Endodermal cell (in vitro differentiated cells): Measurements from ENCODE around the gene RSRC1. TPM values are rescaled to one million over a fixed set of nuclear protein-coding genes. Genes with fewer than 3 reads are reported as not detected.

Experiments used
- DNase-seq: peaks from one replicate; pipeline ENCODE4 v3.0.0-alpha.2; 2017
- H3K27ac ChIP-seq: 2 replicates; pipeline ENCODE4 v1.5.1; 2013; ENCODE audit warnings: mild to moderate bottlenecking, low read depth, low read length, moderate library complexity
- H3K27me3 ChIP-seq: 2 replicates; pipeline ENCODE4 v1.6.1; 2013; ENCODE audit warnings: mild to moderate bottlenecking, low read length, moderate library complexity; ENCODE audit not compliant: insufficient read depth, control insufficient read depth, poor library complexity, severe bottlenecking
- H3K36me3 ChIP-seq: 2 replicates; pipeline ENCODE4 v1.7.0; 2013; ENCODE audit warnings: mild to moderate bottlenecking, low read length, moderate library complexity; ENCODE audit not compliant: control insufficient read depth, insufficient read depth
- H3K4me1 ChIP-seq: one replicate; pipeline ENCODE4 v1.7.0; 2013; ENCODE audit warnings: low read length; ENCODE audit not compliant: control insufficient read depth, insufficient read depth
- H3K4me3 ChIP-seq: 2 replicates; pipeline ENCODE4 v1.5.1; 2013; ENCODE audit warnings: mild to moderate bottlenecking, low read length, moderate library complexity
- H3K9ac ChIP-seq: 2 replicates; pipeline ENCODE4 v1.6.1; 2013; ENCODE audit warnings: mild to moderate bottlenecking, low read length, moderate library complexity; ENCODE audit not compliant: poor library complexity, severe bottlenecking; ENCODE audit errors: extremely low read depth
- H3K9me3 ChIP-seq: 2 replicates; pipeline ENCODE4 v1.6.1; 2013; ENCODE audit warnings: mild to moderate bottlenecking, low read length, moderate library complexity; ENCODE audit not compliant: control insufficient read depth
- H3K27ac Mint-ChIP-seq: 2 replicates; pipeline ENCODE4 v1.8.0; 2020; ENCODE audit warnings: mixed read lengths
- H3K27me3 Mint-ChIP-seq: 2 replicates; pipeline ENCODE4 v1.8.0; 2021; ENCODE audit warnings: mild to moderate bottlenecking, mixed read lengths; ENCODE audit not compliant: insufficient read depth
- H3K36me3 Mint-ChIP-seq: 2 replicates; pipeline ENCODE4 v1.8.0; 2020; ENCODE audit warnings: low read depth, mixed read lengths
- H3K4me1 Mint-ChIP-seq: 2 replicates; pipeline ENCODE4 v1.8.0; 2020; ENCODE audit warnings: mixed read lengths
- H3K4me3 Mint-ChIP-seq: 2 replicates; pipeline ENCODE4 v1.8.0; 2020; ENCODE audit warnings: mild to moderate bottlenecking, moderate library complexity, mixed read lengths
- H3K9me3 Mint-ChIP-seq: 2 replicates; pipeline ENCODE4 v1.8.0; 2020; ENCODE audit warnings: mild to moderate bottlenecking, mixed read lengths
- CTCF ChIP-seq: fragments of 200-600 bp; sonication (generic); conservative IDR thresholded peaks from 2 replicates; pipeline ENCODE4 v1.5.0; 2021; ENCODE audit warnings: antibody characterized with exemption, mild to moderate bottlenecking
- WGBS, 2 experiments: methylation state at CpG; one replicate each; pipeline versions ENCODE4 v1.1.5 to v1.1.7; 2013; ENCODE audit warnings: missing lambda C conversion rate in 2 of 2, mixed read lengths in 1 of 2; ENCODE audit not compliant: insufficient coverage in 1 of 2, insufficient read length in 1 of 2; 5-methylcytosine and 5-hydroxymethylcytosine counted together
- total RNA-seq, 2 donors: library from RNA; stranded (reverse); fragmentation: NEBNext Ultra II Directional in 1 of 2; extraction: Animal tissue kit (Norgen Biotek cat#: 25700) in 1 of 2; gene quantifications; 2 replicates in 1 of 2; 3 replicates in 1 of 2; pipeline ENCODE4 v1.2.1, GENCODE V29; 2021

The RSRC1 gene
- total RNA-seq, 2 donors from 2014 or later = 45.3 to 52.1 TPM

- Mint-ChIP-seq H3K27me3 (no peaks in the 10 kb centered on the region), H3K4me3 (no peak overlapping the region), H3K36me3 (no peaks in the 10 kb centered on the region), H3K9me3 (no peaks in the 10 kb centered on the region), H3K4me1 (no peaks in the 10 kb centered on the region), H3K27ac (no peak overlapping the region)
- Histone ChIP-seq H3K9ac (no peak overlapping the region), H3K27me3 (no peaks in the 10 kb centered on the region), H3K36me3 (no peaks in the 10 kb centered on the region), H3K4me3 (no peak overlapping the region), H3K9me3 (no peaks in the 10 kb centered on the region), H3K27ac (no peak overlapping the region), H3K4me1 (no peaks in the 10 kb centered on the region)
- WGBS, 2 experiments = 89 to 92% methylated on average over 4 to 7 of the region's 7 CpGs
- no peak for TF ChIP-seq CTCF
- DNase-seq = no peak
Observed at GRCh38 chr3:158528076-158528674, 418.3 kb downstream of the RSRC1 start.

DNA sequence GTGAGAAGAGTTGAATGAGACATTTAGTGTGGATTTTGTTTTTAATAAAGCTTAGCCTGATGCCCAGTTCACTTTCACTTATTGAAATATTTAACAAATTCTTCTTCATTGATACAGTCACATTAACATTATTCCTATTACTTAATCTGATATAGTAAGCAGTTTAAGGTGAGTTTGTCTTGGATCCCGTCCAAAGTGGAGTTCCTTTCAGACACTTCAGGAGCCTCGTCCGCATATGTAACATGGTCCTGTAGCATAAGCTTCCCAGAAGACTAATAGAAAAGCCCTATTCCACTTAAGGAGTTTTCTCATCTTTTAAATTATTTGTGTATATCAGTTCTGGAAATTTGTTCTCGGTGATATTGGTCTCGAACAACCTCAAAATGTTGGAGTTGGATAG lies 421.4 kb downstream of the RSRC1 start:
- Mint-ChIP-seq H3K36me3 (no peaks in the 10 kb centered on the region), H3K27me3 (no peaks in the 10 kb centered on the region), H3K4me3 (no peak overlapping the region), H3K4me1 (no peaks in the 10 kb centered on the region), H3K27ac (no peak overlapping the region), H3K9me3 (no peaks in the 10 kb centered on the region)
- Histone ChIP-seq H3K9ac (no peak overlapping the region), H3K36me3 (no peaks in the 10 kb centered on the region), H3K9me3 (no peaks in the 10 kb centered on the region), H3K27me3 (no peaks in the 10 kb centered on the region), H3K27ac (no peak overlapping the region), H3K4me1 (no peaks in the 10 kb centered on the region), H3K4me3 (no peak overlapping the region)
- TF ChIP-seq CTCF = no peak
- WGBS, 2 experiments = 95 to 100% methylated on average over 2 to 5 of the region's 5 CpGs
- DNase-seq = no peak

DNA sequence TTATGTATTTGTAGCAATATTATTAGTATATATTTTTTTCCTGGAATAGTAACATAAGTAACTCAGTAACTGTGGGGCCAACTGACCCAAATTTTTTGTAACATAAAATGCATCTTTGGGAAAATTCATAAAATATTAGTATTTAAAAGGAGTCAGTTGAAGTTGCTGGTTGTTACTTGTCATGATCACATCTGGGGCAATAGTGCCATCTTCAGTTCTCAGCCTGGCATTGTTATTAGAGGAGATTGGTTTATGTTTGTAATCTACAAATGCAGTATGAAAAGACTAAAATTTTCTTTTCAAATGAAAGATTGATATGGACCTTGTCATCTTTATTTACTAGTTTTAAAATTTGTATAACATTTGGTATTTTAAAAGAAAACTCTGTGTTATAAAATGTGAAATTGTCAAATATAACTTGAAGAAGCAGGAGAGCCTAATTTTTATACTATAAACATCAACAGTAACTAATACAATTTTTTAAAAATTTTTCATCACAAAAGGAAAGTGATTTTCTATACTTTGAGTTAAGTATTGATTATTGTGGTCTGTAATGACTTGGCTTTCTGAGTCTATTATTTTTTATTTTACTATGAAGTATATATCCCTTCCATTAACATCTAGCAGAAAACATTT lies 422.3 kb downstream of the RSRC1 start:
- peak; percentile 50 for DNase-seq
- no peaks in the 10 kb centered on the region for H3K27me3 ChIP-seq
- H3K4me1 Mint-ChIP-seq = no peaks in the 10 kb centered on the region
- no peak overlapping the region for H3K9ac ChIP-seq
- H3K4me3 ChIP-seq = no peak overlapping the region
- H3K36me3 ChIP-seq = no peaks in the 10 kb centered on the region
- H3K27ac Mint-ChIP-seq = no peak overlapping the region
- H3K27me3 Mint-ChIP-seq = no peaks in the 10 kb centered on the region
- H3K4me1 ChIP-seq = no peaks in the 10 kb centered on the region
- no peaks in the 10 kb centered on the region for H3K36me3 Mint-ChIP-seq
- H3K9me3 ChIP-seq = no peaks in the 10 kb centered on the region
- H3K4me3 Mint-ChIP-seq = no peak overlapping the region
- no peak overlapping the region for H3K27ac ChIP-seq
- H3K9me3 Mint-ChIP-seq = no peaks in the 10 kb centered on the region
- TF ChIP-seq CTCF = peak; percentile 77
